ENCODE data around the gene USP24.

DNA sequence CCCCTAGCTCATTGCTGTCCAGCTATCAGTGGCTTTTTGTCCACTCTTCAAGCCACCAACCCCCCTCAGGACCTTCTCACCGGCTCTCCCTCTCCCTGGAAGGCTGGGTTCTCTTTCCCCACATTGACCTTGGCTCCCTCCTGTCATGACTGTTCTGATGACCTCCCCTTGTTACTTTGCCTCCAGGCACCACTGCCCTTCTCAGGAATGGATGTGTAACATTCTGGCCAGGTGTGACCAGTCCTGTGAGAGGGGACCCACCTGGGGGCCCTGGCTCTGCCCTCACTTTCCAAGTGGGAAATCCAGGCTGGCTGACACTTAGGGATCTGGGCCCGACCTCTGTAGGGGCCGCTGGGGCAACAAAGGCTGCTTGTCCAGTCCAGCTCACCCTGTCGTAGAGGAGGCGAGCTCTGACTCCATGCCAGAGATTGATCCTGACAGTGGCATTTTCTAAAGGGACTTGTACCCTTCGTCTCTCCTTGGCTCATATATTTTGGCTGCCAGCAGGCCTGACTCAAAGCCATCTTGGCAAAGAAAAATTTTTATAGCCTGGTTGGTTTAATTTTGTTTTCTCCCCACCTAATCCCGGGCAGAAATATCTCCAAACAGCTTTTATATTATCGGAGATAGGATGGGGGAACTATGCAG lies 37.9 kb upstream of the USP24 start:
- TF ChIP-seq CTCF (conservative IDR thresholded peaks at IDR 0.05; ENCODE audit: low read length) = no peak
- TF ChIP-seq EZH2phosphoT487 (IDR thresholded peaks at IDR 0.05; ENCODE audit: borderline replicate concordance) = no peak
